SK-N-SH (cell line): Measurements from ENCODE around the gene CDC37. TPM values are rescaled to one million over a fixed set of nuclear protein-coding genes. Genes with fewer than 3 reads are reported as not detected.

Experiments used
- CTCF ChIA-PET: fragments of 300-600, 350-600 bp; formaldehyde crosslinking; extraction: SDS; loops from one replicate; lab custom pipeline; 2021; lab: Yijun Ruan, JAX
- POLR2A ChIA-PET: fragments of 350-600 bp; sonication (Branson Sonifier 250); formaldehyde crosslinking; extraction: SDS; loops from one replicate; lab custom pipeline; 2020; ENCODE audit warnings: antibody characterized with exemption, inconsistent platforms; lab: Yijun Ruan, JAX
- DNase-seq: peaks from one replicate; pipeline ENCODE4 v3.0.0; 2012
- H2AFZ ChIP-seq: fragments of 200-600 bp; sonication (generic); 2 replicates; pipeline ENCODE4 v1.8.1; 2016; ENCODE audit warnings: antibody characterized with exemption, mild to moderate bottlenecking, low read depth
- H3F3A ChIP-seq: fragments of 200-600 bp; sonication (generic); replicated peaks from 2 replicates; pipeline ENCODE3; 2016; ENCODE audit warnings: antibody characterized with exemption, mild to moderate bottlenecking; ENCODE audit not compliant: insufficient read depth
- H3K27ac ChIP-seq, 2 experiments: fragments of 200-500 bp in 1 of 2; fragments of 200-600 bp in 1 of 2; sonication (Bioruptor generic) in 1 of 2; sonication (generic), shearing (Covaris generic) in 1 of 2; 2 replicates each; pipeline versions ENCODE4 v1.5.1 to v1.6.1; 2014 to 2016; ENCODE audit warnings: low read depth in 2 of 2, inconsistent platforms in 1 of 2, low read length in 1 of 2, mild to moderate bottlenecking in 1 of 2, mixed read lengths in 1 of 2
- H3K27me3 ChIP-seq: fragments of 200-600 bp; sonication (generic), shearing (Covaris generic); 2 replicates; pipeline ENCODE4 v1.6.1; 2016; ENCODE audit warnings: mixed run types; ENCODE audit not compliant: insufficient read depth
- H3K36me3 ChIP-seq, 2 experiments: fragments of 200-500 bp in 1 of 2; fragments of 200-600 bp in 1 of 2; sonication (Bioruptor generic) in 1 of 2; sonication (generic) in 1 of 2; replicated peaks in 1 of 2; 2 replicates each; pipeline versions ENCODE3 to v1.5.1; 2014 to 2016; ENCODE audit warnings: low read length in 1 of 2, mild to moderate bottlenecking in 1 of 2; ENCODE audit not compliant: insufficient read depth in 2 of 2, control insufficient read depth in 1 of 2
- H3K4me1 ChIP-seq, 2 experiments: fragments of 200-500 bp in 1 of 2; fragments of 200-600 bp in 1 of 2; sonication (Bioruptor generic) in 1 of 2; sonication (generic), shearing (Covaris generic) in 1 of 2; 2 replicates each; pipeline versions ENCODE4 v1.5.1 to v1.6.1; 2014 to 2016; ENCODE audit warnings: low read depth in 1 of 2, low read length in 1 of 2, mixed run types in 1 of 2; ENCODE audit not compliant: insufficient read depth in 2 of 2, control insufficient read depth in 1 of 2
- H3K4me2 ChIP-seq: fragments of 200-600 bp; sonication (generic), shearing (Covaris generic); 2 replicates; pipeline ENCODE4 v1.6.1; 2017; ENCODE audit warnings: mixed run types
- H3K4me3 ChIP-seq, 2 experiments: fragments of 200-500 bp in 1 of 2; fragments of 200-600 bp in 1 of 2; sonication (Bioruptor generic) in 1 of 2; sonication (generic), shearing (Covaris generic) in 1 of 2; 2 replicates each; pipeline versions ENCODE4 v1.5.1 to v1.8.1; 2014 to 2016; ENCODE audit warnings: low read depth in 2 of 2, inconsistent platforms in 1 of 2, low read length in 1 of 2, mild to moderate bottlenecking in 1 of 2, mixed read lengths in 1 of 2, moderate library complexity in 1 of 2
- H3K79me2 ChIP-seq: fragments of 200-600 bp; sonication (generic); 2 replicates; pipeline ENCODE4 v1.8.1; 2017; ENCODE audit warnings: mild to moderate bottlenecking; ENCODE audit not compliant: insufficient read depth
- H3K9ac ChIP-seq: fragments of 200-600 bp; sonication (generic); 2 replicates; pipeline ENCODE4 v1.6.1; 2017; ENCODE audit warnings: mixed run types
- H3K9me2 ChIP-seq: fragments of 200-600 bp; sonication (generic); 2 replicates; pipeline ENCODE4 v1.6.1; 2017; ENCODE audit warnings: mixed run types
- H3K9me3 ChIP-seq: fragments of 200-600 bp; sonication (generic); 2 replicates; pipeline ENCODE4 v1.6.1; 2017; ENCODE audit warnings: mixed run types, mild to moderate bottlenecking, moderate library complexity
- H4K20me1 ChIP-seq: fragments of 200-600 bp; sonication (generic); 2 replicates; pipeline ENCODE4 v1.6.1; 2017; ENCODE audit warnings: mild to moderate bottlenecking, mixed run types; ENCODE audit not compliant: insufficient read depth
- ELF1 ChIP-seq: IDR thresholded peaks from 2 replicates; pipeline ENCODE4 v1.4.0; 2012
- EP300 ChIP-seq, 2 experiments: IDR thresholded peaks; 2 replicates each; pipeline versions ENCODE4 v1.4.0 to v1.6.1; 2012; ENCODE audit warnings: borderline replicate concordance in 1 of 2, low read depth in 1 of 2, low read length in 1 of 2
- FOXM1 ChIP-seq: IDR thresholded peaks from 2 replicates; pipeline ENCODE4 v1.4.0; 2012; ENCODE audit warnings: low read depth, mild to moderate bottlenecking
- GABPA ChIP-seq: IDR thresholded peaks from 2 replicates; pipeline ENCODE4 v1.4.0; 2012; ENCODE audit warnings: low read depth, mild to moderate bottlenecking
- GATA2 ChIP-seq: sonication (generic); formaldehyde crosslinking; IDR thresholded peaks from 2 replicates; pipeline ENCODE4 v1.5.0; 2020; ENCODE audit warnings: mild to moderate bottlenecking, missing genetic modification reagents
- JUND ChIP-seq: IDR thresholded peaks from 2 replicates; pipeline ENCODE4 v1.4.0; 2012
- MEF2A ChIP-seq: IDR thresholded peaks from 2 replicates; pipeline ENCODE4 v1.4.0; 2012; ENCODE audit warnings: low read depth, borderline replicate concordance
- MXI1 ChIP-seq: IDR thresholded peaks from 2 replicates; pipeline ENCODE4 v1.6.1; 2012; ENCODE audit warnings: mild to moderate bottlenecking, low read depth, low read length, improper control_type of control experiment
- NFIC ChIP-seq: IDR thresholded peaks from 2 replicates; pipeline ENCODE4 v1.4.0; 2012; ENCODE audit warnings: borderline replicate concordance
- NRF1 ChIP-seq: IDR thresholded peaks from 2 replicates; pipeline ENCODE4 v1.6.1; 2012; ENCODE audit warnings: low read depth, mild to moderate bottlenecking, low read length
- POLR2AphosphoS5 ChIP-seq: IDR thresholded peaks from 2 replicates; pipeline ENCODE4 v1.6.1; 2012; ENCODE audit warnings: low read depth, low read length
- RCOR1 ChIP-seq: fragments of 150-350 bp; IDR thresholded peaks from 2 replicates; pipeline ENCODE4 v1.6.1; 2017; ENCODE audit warnings: antibody characterized with exemption, low read length
- RFX5 ChIP-seq: IDR thresholded peaks from 2 replicates; pipeline ENCODE4 v1.6.1; 2012; ENCODE audit warnings: mild to moderate bottlenecking, improper control_type of control experiment, low read length
- WGBS: methylation state at CpG from one replicate; pipeline ENCODE4 v1.1.6; 2017; ENCODE audit warnings: low lambda C conversion rate; 5-methylcytosine and 5-hydroxymethylcytosine counted together
- polyA plus RNA-seq, 3 experiments: library from polyadenylated mRNA; depleted of rRNA; stranded (reverse); fragments of >200 nt; gene quantifications; 2 replicates each; pipeline ENCODE4 v1.2.3, GENCODE V29; 2012
- TF ChIP-seq, protein P1 (sequence below): fragments of 150-350 bp; IDR thresholded peaks from 2 replicates; pipeline ENCODE4 v1.6.1; 2017; ENCODE audit warnings: antibody characterized with exemption, low read length, low read depth, borderline replicate concordance
- TF ChIP-seq, protein P2 (sequence below): IDR thresholded peaks from 2 replicates; pipeline ENCODE4 v1.4.0; 2012; ENCODE audit warnings: low read depth, borderline replicate concordance
- TF ChIP-seq, protein P3 (sequence below): IDR thresholded peaks from 2 replicates; pipeline ENCODE4 v1.6.1; 2012; ENCODE audit warnings: mild to moderate bottlenecking, low read depth, low read length, moderate library complexity
- TF ChIP-seq, protein P4 (sequence below): fragments of 200-600 bp; sonication (generic); IDR thresholded peaks from 2 replicates; pipeline ENCODE4 v1.6.1; 2017; ENCODE audit warnings: antibody characterized with exemption, mild to moderate bottlenecking, moderate library complexity
- TF ChIP-seq, protein P5 (sequence below): fragments of 150-350 bp; IDR thresholded peaks from 2 replicates; pipeline ENCODE4 v1.6.1; 2016; ENCODE audit warnings: mild to moderate bottlenecking, low read depth, low read length
- TF ChIP-seq, protein P6 (sequence below): IDR thresholded peaks from 2 replicates; pipeline ENCODE4 v1.4.0; 2012; ENCODE audit warnings: low read depth, borderline replicate concordance
- TF ChIP-seq, protein P7 (sequence below): IDR thresholded peaks from 2 replicates; pipeline ENCODE4; 2012

The CDC37 gene
- polyA plus RNA-seq, 1 of the 3 experiments (the other 2 are of a cell fraction) = 1,026 TPM

DNA sequence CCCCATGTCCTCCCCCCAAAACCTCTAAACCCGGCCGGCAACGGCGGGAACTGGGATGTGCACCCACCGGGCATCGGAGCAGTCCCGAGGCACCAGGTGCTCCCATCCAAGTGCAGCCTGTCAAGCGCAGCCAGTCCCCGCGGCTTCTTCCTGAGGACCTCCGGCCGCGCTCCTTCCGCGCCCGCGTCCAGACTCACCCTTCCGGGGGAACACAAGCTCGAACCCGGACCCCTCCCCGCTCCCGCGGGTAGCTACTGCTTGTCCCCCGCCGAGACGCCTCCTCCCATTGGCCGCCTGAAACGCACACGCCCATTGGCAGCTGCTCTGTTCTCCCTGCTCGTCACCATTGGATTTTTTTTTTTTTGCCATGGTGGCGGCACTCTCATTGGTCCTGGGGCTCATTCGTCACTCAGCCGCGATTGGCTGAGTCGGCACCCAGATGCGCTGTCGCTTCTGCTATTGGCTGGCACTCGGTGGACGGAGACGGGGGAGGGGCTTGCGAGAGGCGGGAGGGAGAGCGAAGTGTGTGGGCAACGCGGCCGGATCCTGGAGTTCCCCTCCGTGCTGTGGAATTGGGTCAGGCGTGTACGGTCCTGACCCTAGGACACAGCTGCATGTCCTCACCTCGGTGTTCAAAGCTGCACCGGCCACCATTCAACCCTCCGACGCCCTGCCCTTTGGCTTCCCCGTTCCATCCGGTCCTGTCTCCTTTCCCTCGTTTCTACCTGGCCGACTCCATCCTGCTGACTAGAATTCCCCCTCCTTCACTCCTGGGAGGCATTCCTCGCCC is 22.8 kb downstream of the CDC37 start, which contains the start of gene TYK2:
Gene TYK2, minus strand, starts transcription at position 260 of the 790 bp plus-strand sequence. CDS start 2,166 bp downstream, outside the sequence.
- CTCF ChIA-PET = interaction anchor here (1.2 to 20.2 kb wide), 8 partner anchors 8 to 130 kb away, joined by 3 to 596 read pairs (median 6); partner anchors contain the start of gene ICAM1
- TF ChIP-seq ELF1 (peak; percentile 55), FOXM1 (no peak), NFIC (no peak), RCOR1 (no peak), JUND (no peak), RFX5 (peak; percentile 96), MXI1 (peak; percentile 84), POLR2AphosphoS5 (peak; percentile 58; the same call in 1 of the 2 replicates), EP300 (IDR thresholded peaks at IDR 0.05; ENCODE audit: borderline replicate concordance in 1 of 2, low read depth in 1 of 2, low read length in 1 of 2) (peak in 1 of 2 experiments; percentile 5; a peak in 1 of 4 replicates), MEF2A (no peak), GATA2 (CRISPR knock-in tag) (no peak), NRF1 (no peak), GABPA (peak; percentile 64)
- TF ChIP-seq, protein P1, sequence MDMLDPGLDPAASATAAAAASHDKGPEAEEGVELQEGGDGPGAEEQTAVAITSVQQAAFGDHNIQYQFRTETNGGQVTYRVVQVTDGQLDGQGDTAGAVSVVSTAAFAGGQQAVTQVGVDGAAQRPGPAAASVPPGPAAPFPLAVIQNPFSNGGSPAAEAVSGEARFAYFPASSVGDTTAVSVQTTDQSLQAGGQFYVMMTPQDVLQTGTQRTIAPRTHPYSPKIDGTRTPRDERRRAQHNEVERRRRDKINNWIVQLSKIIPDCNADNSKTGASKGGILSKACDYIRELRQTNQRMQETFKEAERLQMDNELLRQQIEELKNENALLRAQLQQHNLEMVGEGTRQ = no peak
- TF ChIP-seq, protein P2, sequence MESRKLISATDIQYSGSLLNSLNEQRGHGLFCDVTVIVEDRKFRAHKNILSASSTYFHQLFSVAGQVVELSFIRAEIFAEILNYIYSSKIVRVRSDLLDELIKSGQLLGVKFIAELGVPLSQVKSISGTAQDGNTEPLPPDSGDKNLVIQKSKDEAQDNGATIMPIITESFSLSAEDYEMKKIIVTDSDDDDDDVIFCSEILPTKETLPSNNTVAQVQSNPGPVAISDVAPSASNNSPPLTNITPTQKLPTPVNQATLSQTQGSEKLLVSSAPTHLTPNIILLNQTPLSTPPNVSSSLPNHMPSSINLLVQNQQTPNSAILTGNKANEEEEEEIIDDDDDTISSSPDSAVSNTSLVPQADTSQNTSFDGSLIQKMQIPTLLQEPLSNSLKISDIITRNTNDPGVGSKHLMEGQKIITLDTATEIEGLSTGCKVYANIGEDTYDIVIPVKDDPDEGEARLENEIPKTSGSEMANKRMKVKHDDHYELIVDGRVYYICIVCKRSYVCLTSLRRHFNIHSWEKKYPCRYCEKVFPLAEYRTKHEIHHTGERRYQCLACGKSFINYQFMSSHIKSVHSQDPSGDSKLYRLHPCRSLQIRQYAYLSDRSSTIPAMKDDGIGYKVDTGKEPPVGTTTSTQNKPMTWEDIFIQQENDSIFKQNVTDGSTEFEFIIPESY = no peak
- TF ChIP-seq, protein P3, sequence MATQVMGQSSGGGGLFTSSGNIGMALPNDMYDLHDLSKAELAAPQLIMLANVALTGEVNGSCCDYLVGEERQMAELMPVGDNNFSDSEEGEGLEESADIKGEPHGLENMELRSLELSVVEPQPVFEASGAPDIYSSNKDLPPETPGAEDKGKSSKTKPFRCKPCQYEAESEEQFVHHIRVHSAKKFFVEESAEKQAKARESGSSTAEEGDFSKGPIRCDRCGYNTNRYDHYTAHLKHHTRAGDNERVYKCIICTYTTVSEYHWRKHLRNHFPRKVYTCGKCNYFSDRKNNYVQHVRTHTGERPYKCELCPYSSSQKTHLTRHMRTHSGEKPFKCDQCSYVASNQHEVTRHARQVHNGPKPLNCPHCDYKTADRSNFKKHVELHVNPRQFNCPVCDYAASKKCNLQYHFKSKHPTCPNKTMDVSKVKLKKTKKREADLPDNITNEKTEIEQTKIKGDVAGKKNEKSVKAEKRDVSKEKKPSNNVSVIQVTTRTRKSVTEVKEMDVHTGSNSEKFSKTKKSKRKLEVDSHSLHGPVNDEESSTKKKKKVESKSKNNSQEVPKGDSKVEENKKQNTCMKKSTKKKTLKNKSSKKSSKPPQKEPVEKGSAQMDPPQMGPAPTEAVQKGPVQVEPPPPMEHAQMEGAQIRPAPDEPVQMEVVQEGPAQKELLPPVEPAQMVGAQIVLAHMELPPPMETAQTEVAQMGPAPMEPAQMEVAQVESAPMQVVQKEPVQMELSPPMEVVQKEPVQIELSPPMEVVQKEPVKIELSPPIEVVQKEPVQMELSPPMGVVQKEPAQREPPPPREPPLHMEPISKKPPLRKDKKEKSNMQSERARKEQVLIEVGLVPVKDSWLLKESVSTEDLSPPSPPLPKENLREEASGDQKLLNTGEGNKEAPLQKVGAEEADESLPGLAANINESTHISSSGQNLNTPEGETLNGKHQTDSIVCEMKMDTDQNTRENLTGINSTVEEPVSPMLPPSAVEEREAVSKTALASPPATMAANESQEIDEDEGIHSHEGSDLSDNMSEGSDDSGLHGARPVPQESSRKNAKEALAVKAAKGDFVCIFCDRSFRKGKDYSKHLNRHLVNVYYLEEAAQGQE = no peak
- TF ChIP-seq, protein P4, sequence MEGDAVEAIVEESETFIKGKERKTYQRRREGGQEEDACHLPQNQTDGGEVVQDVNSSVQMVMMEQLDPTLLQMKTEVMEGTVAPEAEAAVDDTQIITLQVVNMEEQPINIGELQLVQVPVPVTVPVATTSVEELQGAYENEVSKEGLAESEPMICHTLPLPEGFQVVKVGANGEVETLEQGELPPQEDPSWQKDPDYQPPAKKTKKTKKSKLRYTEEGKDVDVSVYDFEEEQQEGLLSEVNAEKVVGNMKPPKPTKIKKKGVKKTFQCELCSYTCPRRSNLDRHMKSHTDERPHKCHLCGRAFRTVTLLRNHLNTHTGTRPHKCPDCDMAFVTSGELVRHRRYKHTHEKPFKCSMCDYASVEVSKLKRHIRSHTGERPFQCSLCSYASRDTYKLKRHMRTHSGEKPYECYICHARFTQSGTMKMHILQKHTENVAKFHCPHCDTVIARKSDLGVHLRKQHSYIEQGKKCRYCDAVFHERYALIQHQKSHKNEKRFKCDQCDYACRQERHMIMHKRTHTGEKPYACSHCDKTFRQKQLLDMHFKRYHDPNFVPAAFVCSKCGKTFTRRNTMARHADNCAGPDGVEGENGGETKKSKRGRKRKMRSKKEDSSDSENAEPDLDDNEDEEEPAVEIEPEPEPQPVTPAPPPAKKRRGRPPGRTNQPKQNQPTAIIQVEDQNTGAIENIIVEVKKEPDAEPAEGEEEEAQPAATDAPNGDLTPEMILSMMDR = no peak
- TF ChIP-seq, protein P5, sequence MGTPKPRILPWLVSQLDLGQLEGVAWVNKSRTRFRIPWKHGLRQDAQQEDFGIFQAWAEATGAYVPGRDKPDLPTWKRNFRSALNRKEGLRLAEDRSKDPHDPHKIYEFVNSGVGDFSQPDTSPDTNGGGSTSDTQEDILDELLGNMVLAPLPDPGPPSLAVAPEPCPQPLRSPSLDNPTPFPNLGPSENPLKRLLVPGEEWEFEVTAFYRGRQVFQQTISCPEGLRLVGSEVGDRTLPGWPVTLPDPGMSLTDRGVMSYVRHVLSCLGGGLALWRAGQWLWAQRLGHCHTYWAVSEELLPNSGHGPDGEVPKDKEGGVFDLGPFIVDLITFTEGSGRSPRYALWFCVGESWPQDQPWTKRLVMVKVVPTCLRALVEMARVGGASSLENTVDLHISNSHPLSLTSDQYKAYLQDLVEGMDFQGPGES = peak; percentile 92
- TF ChIP-seq, protein P6, sequence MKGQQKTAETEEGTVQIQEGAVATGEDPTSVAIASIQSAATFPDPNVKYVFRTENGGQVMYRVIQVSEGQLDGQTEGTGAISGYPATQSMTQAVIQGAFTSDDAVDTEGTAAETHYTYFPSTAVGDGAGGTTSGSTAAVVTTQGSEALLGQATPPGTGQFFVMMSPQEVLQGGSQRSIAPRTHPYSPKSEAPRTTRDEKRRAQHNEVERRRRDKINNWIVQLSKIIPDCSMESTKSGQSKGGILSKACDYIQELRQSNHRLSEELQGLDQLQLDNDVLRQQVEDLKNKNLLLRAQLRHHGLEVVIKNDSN = no peak
- TF ChIP-seq, protein P7, sequence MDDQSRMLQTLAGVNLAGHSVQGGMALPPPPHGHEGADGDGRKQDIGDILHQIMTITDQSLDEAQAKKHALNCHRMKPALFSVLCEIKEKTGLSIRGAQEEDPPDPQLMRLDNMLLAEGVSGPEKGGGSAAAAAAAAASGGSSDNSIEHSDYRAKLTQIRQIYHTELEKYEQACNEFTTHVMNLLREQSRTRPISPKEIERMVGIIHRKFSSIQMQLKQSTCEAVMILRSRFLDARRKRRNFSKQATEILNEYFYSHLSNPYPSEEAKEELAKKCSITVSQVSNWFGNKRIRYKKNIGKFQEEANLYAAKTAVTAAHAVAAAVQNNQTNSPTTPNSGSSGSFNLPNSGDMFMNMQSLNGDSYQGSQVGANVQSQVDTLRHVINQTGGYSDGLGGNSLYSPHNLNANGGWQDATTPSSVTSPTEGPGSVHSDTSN = peak; percentile 49; the same call in 1 of the 2 replicates

More for the DNA sequence above, 22.8 kb downstream of the CDC37 start, which contains the start of gene TYK2:
- peaks cover 3 to 4% of the 10 kb centered on the region in 2 experiments for H3K36me3 ChIP-seq
- no peaks in the 10 kb centered on the region for H3K9me3 ChIP-seq
- POLR2A ChIA-PET = interaction anchor here (0.6 to 1.6 kb wide), 8 partner anchors 8 to 121 kb away, joined by 3 to 15 read pairs (median 6); partner anchors contain the start of gene RAVER1
- peaks cover 14% of the 10 kb centered on the region for H3K79me2 ChIP-seq
- peak within 1 kb of the TSS; percentile 70 for H3K9ac ChIP-seq
- no peaks in the 10 kb centered on the region for H3K9me2 ChIP-seq
- WGBS = 2% methylated on average over 38 of the region's 58 CpGs
- H3K4me3 ChIP-seq = peak within 1 kb of the TSS; percentile 78 to 83
- H3K27me3 ChIP-seq = no peaks in the 10 kb centered on the region
- peak within 1 kb of the TSS; percentile 87 for H2AFZ ChIP-seq
- peaks cover 0 to 9% of the 10 kb centered on the region in 2 experiments; a peak in 1 of 4 replicates for H3K4me1 ChIP-seq
- peak within 1 kb of the TSS; percentile 39 to 67; a peak in 3 of 4 replicates for H3K27ac ChIP-seq
- H3F3A ChIP-seq = no peaks in the 10 kb centered on the region
- no peaks in the 10 kb centered on the region for H4K20me1 ChIP-seq
- peak; percentile 100 for DNase-seq
- H3K4me2 ChIP-seq = peak within 1 kb of the TSS; percentile 91
